ENCODE measurements around the gene SPRY4. TPM values are rescaled to one million over a fixed set of nuclear protein-coding genes. Genes with fewer than 3 reads are reported as not detected.

The SPRY4 gene
- total and polyA plus RNA-seq, 2 of the 4 experiments (the other 2 are of a cell fraction): 8.4 to 21.0 TPM

DNA sequence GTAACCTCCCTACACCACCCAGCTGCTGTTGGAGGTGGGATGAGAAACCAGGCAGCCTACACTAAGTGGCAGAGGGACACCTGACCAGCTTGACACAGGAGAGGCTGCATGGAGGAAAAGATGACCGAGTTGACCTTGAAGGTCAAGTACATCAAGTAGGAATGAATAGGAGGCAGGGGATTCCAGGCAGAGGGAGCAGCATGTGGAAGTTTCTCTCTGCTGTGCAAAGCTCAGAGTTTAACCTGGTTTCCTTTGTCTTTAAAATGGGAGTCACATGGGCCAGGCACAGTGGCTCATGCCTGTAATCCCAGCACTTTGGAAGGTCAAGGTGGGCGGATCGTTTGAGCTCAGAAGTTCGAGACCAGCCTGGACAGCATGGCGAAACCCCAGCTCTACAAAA, 32.6 kb downstream of the SPRY4 start:
- no peaks in the 10 kb centered on the region for H3K27me3 ChIP-seq (ENCODE audit: control insufficient read depth, insufficient read depth, low read length)
- H3K36me3 ChIP-seq (ENCODE audit: control insufficient read depth, insufficient read depth, low read length): no peaks in the 10 kb centered on the region
- CTCF ChIA-PET: interaction anchor here (1.0 kb wide), 1 partner anchor 201 kb away, joined by 3 read pairs; no protein-coding TSS in a partner anchor
- peaks cover 13% of the 10 kb centered on the region for H3K4me1 ChIP-seq (ENCODE audit: control insufficient read depth, insufficient read depth, low read length)
- H4K5ac ChIP-seq (ENCODE audit: low read depth, low read length): no peak overlapping the region
- H2AFZ ChIP-seq (replicated peaks; ENCODE audit: low read length, poor library complexity): no peak overlapping the region
- intact Hi-C loops (cut with micrococcal nuclease) (no loop called here), in situ Hi-C loops (cut with MboI; ENCODE audit: low sequenced_read_pairs) (no loop called here), dilution Hi-C loops (cut with HindIII; ENCODE audit: low sequenced_read_pairs, unreplicated experiment) (no loop called here)
- DNase-seq (no peak), ATAC-seq (ENCODE audit: low read depth) (no peak)
- no peak overlapping the region for H3K4me3 ChIP-seq (ENCODE audit: insufficient read depth, low read depth, low read length)
- H3K9ac ChIP-seq (ENCODE audit: low read depth, low read length): no peak overlapping the region
- TF ChIP-seq MXI1 (IDR thresholded peaks at IDR 0.05; ENCODE audit: borderline replicate concordance, low read depth, low read length) (no peak), SMC3 (IDR thresholded peaks at IDR 0.05; ENCODE audit: low read depth, low read length) (no peak), RCOR1 (IDR thresholded peaks at IDR 0.05; ENCODE audit: insufficient replicate concordance, low read length) (no peak), BHLHE40 (IDR thresholded peaks at IDR 0.05; ENCODE audit: low read depth, low read length) (no peak), FOS (IDR thresholded peaks at IDR 0.05; ENCODE audit: low read depth, low read length) (no peak), RFX5 (IDR thresholded peaks at IDR 0.05; ENCODE audit: low read depth, low read length) (no peak), MAZ (IDR thresholded peaks at IDR 0.05; ENCODE audit: borderline replicate concordance, low read depth, low read length) (no peak)
- TF ChIP-seq, protein P1, sequence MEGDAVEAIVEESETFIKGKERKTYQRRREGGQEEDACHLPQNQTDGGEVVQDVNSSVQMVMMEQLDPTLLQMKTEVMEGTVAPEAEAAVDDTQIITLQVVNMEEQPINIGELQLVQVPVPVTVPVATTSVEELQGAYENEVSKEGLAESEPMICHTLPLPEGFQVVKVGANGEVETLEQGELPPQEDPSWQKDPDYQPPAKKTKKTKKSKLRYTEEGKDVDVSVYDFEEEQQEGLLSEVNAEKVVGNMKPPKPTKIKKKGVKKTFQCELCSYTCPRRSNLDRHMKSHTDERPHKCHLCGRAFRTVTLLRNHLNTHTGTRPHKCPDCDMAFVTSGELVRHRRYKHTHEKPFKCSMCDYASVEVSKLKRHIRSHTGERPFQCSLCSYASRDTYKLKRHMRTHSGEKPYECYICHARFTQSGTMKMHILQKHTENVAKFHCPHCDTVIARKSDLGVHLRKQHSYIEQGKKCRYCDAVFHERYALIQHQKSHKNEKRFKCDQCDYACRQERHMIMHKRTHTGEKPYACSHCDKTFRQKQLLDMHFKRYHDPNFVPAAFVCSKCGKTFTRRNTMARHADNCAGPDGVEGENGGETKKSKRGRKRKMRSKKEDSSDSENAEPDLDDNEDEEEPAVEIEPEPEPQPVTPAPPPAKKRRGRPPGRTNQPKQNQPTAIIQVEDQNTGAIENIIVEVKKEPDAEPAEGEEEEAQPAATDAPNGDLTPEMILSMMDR (conservative IDR thresholded peaks at IDR 0.05; ENCODE audit: low read depth, low read length): no peak
- no peak overlapping the region for H3K4me2 ChIP-seq (ENCODE audit: low read depth, low read length)
- no peak overlapping the region for H3K27ac ChIP-seq (ENCODE audit: insufficient read depth, low read length)
- H3K9me3 ChIP-seq (ENCODE audit: control insufficient read depth, insufficient read depth, low read length): no peaks in the 10 kb centered on the region
- H3K4ac ChIP-seq (ENCODE audit: low read depth, low read length): peak overlapping the region; percentile 44; the same call in 1 of the 2 replicates
- H4K91ac ChIP-seq (ENCODE audit: insufficient read depth, low read depth, low read length): no peak overlapping the region
- no TSS peak for BruUV-seq (replicated peaks)
- no peak overlapping the region for H3K18ac ChIP-seq (ENCODE audit: low read depth, low read length)
- no peak overlapping the region for H3K23ac ChIP-seq (ENCODE audit: low read depth, low read length)
- H4K20me1 ChIP-seq (ENCODE audit: insufficient read depth, low read length): no peaks in the 10 kb centered on the region
- 0 out of 2 replicates have a peak overlapping the region, but pooled peaks have one; percentile 16 for H3K14ac ChIP-seq (replicated peaks; ENCODE audit: low read depth, low read length)
- H2BK20ac ChIP-seq (ENCODE audit: low read depth, low read length): no peak overlapping the region
- H3K79me1 ChIP-seq (ENCODE audit: low read depth in 1 of 2, low read length in 2 of 2): peaks cover 19 to 67% of the 10 kb centered on the region in 2 experiments
- H2AK9ac ChIP-seq (replicated peaks; ENCODE audit: low read depth, low read length, poor library complexity): no peak overlapping the region
- peak overlapping the region; percentile 27 for H2AK5ac ChIP-seq (ENCODE audit: low read depth, low read length)
- H4K8ac ChIP-seq (ENCODE audit: low read depth in 2 of 2, low read length in 2 of 2): no peak overlapping the region
- no peak overlapping the region for H2BK5ac ChIP-seq (ENCODE audit: low read depth, low read length, poor library complexity, severe bottlenecking)
- no CpG with 5 or more reads among the region's 5 CpGs for WGBS, 2 experiments (ENCODE audit: extremely low coverage in 2 of 2, insufficient read length in 1 of 2)
- POLR2A ChIA-PET (ENCODE audit: unreplicated experiment): no interaction called here
- H3K56ac ChIP-seq (ENCODE audit: extremely low read depth, insufficient read depth, low read length): no peak overlapping the region
- no peak overlapping the region; the same call in 1 of the 2 replicates for H2BK120ac ChIP-seq (ENCODE audit: low read depth, low read length)
- H3K9me1 ChIP-seq (ENCODE audit: insufficient read depth, low read length): peaks cover 21% of the 10 kb centered on the region
- H2BK15ac ChIP-seq (ENCODE audit: low read depth, low read length): peak overlapping the region; percentile 50; the same call in 1 of the 3 replicates

All from IMR-90 (cell line).